Calu3 (cell line): Measurements from ENCODE around the gene SUMO2. TPM values are rescaled to one million over a fixed set of nuclear protein-coding genes. Genes with fewer than 3 reads are reported as not detected.
A peak's percentile ranks its signal among the peaks of the same experiment; 100 is the strongest.

Experiments used
- BruUV-seq: library from RNA; stranded (reverse); fragments of 400-500 nt; replicated peaks from 2 replicates; lab custom pipeline; 2021; lab: Mats Ljungman, UMichigan
- CTCF ChIA-PET: fragments of 300-600 bp; sonication (Branson Sonifier 250); formaldehyde crosslinking; loops from one replicate; lab custom pipeline; 2022; ENCODE audit warnings: antibody characterized with exemption; lab: Charles Lee
- DNase-seq: peaks from one replicate; pipeline ENCODE4 v3.0.0; 2022
- H3K27ac Mint-ChIP-seq: one replicate; pipeline ENCODE4 v1.8.0; 2022; ENCODE audit warnings: mixed read lengths; ENCODE audit not compliant: unreplicated experiment
- H3K27me3 Mint-ChIP-seq: one replicate; pipeline ENCODE4 v1.8.0; 2022; ENCODE audit warnings: mixed read lengths; ENCODE audit not compliant: unreplicated experiment
- H3K36me3 Mint-ChIP-seq: one replicate; pipeline ENCODE4 v1.8.0; 2022; ENCODE audit warnings: mild to moderate bottlenecking, moderate library complexity, mixed read lengths; ENCODE audit not compliant: insufficient read depth, unreplicated experiment
- H3K4me1 Mint-ChIP-seq: one replicate; pipeline ENCODE4 v1.8.0; 2022; ENCODE audit warnings: mild to moderate bottlenecking, low read depth, mixed read lengths; ENCODE audit not compliant: unreplicated experiment
- H3K4me3 Mint-ChIP-seq: one replicate; pipeline ENCODE4 v1.8.0; 2022; ENCODE audit warnings: mild to moderate bottlenecking, low read depth, moderate library complexity, mixed read lengths; ENCODE audit not compliant: unreplicated experiment
- H3K9me3 Mint-ChIP-seq: one replicate; pipeline ENCODE4 v1.8.0; 2022; ENCODE audit warnings: low read depth, mixed read lengths; ENCODE audit not compliant: unreplicated experiment
- intact Hi-C: fragments of 100-400 bp; cut with micrococcal nuclease; formaldehyde crosslinking; loops from one replicate; pipeline ENCODE4 v1.10.0; 2022; ENCODE audit not compliant: unreplicated experiment
- total RNA-seq: library from RNA; stranded (reverse); gene quantifications from 2 replicates; pipeline ENCODE4 v1.2.3, GENCODE V29; 2022
- TF ChIP-seq, protein P1 (sequence below): fragments of 200-600 bp; IDR thresholded peaks from one replicate; pipeline ENCODE4 v1.8.0; 2022; ENCODE audit warnings: antibody characterized with exemption; ENCODE audit not compliant: unreplicated experiment

Gene SUMO2
- total RNA-seq, 1 experiment from 2014 or later = 429 TPM

DNA sequence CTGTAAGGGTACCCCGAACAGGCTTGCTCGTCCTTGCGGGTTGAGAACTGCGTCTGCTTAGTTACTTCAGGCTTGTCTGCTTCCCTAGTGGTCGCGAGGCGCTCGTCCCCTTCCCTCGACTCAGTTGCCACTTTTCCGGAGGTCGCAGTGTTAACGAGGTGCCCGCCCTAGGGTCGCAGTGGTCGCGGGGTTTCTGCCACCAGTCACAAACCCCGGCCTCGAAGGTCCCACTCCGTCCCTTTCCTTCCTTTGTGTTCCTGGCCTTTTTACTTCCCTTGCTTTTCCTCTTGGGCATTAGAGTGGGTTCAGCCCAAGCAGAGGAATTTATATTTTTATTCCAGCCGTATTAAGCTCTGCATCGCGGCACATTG lies 23.0 kb upstream of the SUMO2 start:
- Mint-ChIP-seq H3K27me3 (no peaks in the 10 kb centered on the region), H3K4me3 (peak overlapping the region; percentile 89), H3K4me1 (peaks cover 7% of the 10 kb centered on the region), H3K9me3 (no peaks in the 10 kb centered on the region), H3K36me3 (peaks cover 60% of the 10 kb centered on the region), H3K27ac (peak overlapping the region; percentile 99)
- TF ChIP-seq, protein P1, sequence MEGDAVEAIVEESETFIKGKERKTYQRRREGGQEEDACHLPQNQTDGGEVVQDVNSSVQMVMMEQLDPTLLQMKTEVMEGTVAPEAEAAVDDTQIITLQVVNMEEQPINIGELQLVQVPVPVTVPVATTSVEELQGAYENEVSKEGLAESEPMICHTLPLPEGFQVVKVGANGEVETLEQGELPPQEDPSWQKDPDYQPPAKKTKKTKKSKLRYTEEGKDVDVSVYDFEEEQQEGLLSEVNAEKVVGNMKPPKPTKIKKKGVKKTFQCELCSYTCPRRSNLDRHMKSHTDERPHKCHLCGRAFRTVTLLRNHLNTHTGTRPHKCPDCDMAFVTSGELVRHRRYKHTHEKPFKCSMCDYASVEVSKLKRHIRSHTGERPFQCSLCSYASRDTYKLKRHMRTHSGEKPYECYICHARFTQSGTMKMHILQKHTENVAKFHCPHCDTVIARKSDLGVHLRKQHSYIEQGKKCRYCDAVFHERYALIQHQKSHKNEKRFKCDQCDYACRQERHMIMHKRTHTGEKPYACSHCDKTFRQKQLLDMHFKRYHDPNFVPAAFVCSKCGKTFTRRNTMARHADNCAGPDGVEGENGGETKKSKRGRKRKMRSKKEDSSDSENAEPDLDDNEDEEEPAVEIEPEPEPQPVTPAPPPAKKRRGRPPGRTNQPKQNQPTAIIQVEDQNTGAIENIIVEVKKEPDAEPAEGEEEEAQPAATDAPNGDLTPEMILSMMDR = no peak
- no peak for DNase-seq
- CTCF ChIA-PET = interaction anchor here (0.6 to 1.1 kb wide), 5 partner anchors 34 to 110 kb away, joined by 3 to 5 read pairs (median 4); no protein-coding TSS in a partner anchor
- intact Hi-C loops = no loop called here
- BruUV-seq = TSS peak; percentile 79

DNA sequence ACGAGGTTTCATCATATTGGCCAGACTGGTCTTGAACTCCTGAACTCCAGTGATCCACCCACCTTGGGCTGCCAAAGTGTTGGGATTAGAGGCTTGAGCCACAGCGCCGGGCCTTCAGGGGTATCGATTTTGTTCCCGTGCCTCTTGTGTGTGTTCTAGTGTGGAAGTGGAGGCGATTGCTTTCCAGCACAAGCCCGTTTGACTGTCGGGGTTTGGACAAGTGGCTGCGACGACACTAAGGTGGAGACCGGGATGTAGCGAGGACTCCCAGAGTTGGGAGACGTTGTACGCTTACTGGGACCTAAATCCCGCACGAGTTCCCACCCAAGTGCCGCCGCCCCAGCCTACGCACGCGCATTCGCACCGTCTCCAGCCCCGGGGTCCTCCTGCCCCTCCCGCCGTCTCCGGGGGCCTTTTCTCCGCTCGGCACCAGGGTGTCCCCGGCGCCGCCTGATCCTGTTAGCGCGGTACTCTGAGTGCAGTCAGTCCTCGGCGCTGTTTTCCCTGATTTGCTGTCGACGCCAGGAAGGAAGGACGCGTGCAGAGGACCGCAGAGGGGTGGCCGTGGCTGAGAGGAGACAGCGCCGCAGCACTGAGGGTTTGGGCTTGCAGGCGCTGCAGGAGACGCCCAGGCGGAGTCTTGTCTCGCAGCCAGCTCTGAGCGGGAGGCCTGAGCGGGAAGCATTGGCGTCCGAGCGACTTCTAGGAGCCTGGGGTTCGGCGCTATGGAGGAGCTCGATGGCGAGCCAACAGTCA lies 22.5 kb upstream of the SUMO2 start, which contains the start of gene NUP85:
Gene NUP85, plus strand, starts transcription at position 643 of the 756 bp plus-strand sequence. Its CDS starts 83 bp downstream, at position 726.
- Mint-ChIP-seq H3K36me3 (peaks cover 54% of the 10 kb centered on the region), H3K4me3 (peak within 1 kb of the TSS; percentile 89), H3K9me3 (no peaks in the 10 kb centered on the region), H3K27me3 (no peaks in the 10 kb centered on the region), H3K4me1 (peaks cover 7% of the 10 kb centered on the region), H3K27ac (peak within 1 kb of the TSS; percentile 99)
- CTCF ChIA-PET = interaction anchor here (0.6 to 1.1 kb wide), 6 partner anchors 33 to 181 kb away, joined by 3 to 5 read pairs (median 4); no protein-coding TSS in a partner anchor
- DNase-seq = peak; percentile 96
- BruUV-seq = no TSS peak
- TF ChIP-seq, protein P1 = no peak
- intact Hi-C loops = no loop called here

DNA sequence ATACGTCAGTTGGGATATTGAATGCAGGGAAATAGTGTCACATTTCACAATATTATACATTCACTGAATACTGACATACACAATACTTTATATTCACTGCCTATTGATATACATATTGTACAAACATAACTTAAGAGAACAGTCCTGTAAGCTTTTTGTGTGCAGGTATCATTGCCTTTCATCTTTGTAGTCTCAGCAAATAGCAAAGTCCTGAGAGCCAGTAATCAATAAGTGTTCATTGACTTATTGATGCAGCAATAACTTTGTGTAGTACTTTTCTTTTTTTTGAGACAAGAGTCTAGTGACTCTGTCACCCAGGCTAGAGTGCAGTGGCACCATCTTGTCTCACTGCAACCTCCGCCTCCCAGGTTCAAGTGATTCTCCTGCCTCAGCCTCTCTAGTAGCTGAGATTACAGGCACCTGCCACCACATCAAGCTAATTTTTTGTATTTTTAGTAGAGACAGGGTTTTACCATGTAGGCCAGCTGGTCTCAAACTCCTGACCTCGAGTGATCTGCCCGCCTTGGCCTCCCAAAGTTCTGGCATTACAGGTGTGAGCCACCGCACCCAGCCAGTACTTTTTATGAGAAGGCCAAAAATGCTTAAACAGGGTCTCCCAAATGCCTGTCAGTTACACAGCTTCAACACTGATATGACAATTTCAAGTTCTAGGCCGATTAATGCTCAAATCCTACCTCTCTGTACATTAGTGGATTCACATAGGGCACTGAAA lies 17.3 kb upstream of the SUMO2 start:
- Mint-ChIP-seq H3K36me3 (peaks cover 14% of the 10 kb centered on the region), H3K4me3 (no peak overlapping the region), H3K4me1 (peaks cover 7% of the 10 kb centered on the region), H3K27ac (no peak overlapping the region), H3K27me3 (no peaks in the 10 kb centered on the region), H3K9me3 (no peaks in the 10 kb centered on the region)
- CTCF ChIA-PET = interaction anchor here (0.7 to 0.8 kb wide), 2 partner anchors 68 to 86 kb away, joined by 3 to 4 read pairs; partner anchors contain the start of gene NT5C
- no peak for DNase-seq
- BruUV-seq = no TSS peak
- TF ChIP-seq, protein P1 = no peak
- intact Hi-C loops = no loop called here

DNA sequence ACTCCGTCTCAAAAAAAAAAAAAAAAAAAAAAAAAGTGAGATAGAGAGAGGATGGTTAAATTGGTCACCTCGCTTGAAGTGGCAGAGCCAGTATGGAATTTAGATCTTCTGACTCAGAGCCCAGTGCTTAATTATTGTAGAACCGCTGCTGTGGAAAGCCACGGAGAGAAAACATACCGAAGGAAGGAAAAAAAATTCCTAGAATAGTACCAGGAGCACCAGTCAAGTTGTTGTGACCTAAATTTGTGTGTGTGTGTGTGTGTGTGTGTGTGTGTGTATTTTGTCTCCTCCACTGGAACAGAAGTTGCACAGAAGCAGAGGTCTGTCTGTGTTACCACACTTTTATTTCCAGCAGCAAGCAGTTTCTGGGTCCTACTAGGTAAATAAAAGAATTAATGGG lies 12.1 kb upstream of the SUMO2 start:
- CTCF ChIA-PET = no interaction called here
- no peaks in the 10 kb centered on the region for H3K27me3 Mint-ChIP-seq
- no peak overlapping the region for H3K4me3 Mint-ChIP-seq
- H3K9me3 Mint-ChIP-seq = no peaks in the 10 kb centered on the region
- H3K36me3 Mint-ChIP-seq = peaks cover 5% of the 10 kb centered on the region
- intact Hi-C loops = no loop called here
- BruUV-seq = no TSS peak
- TF ChIP-seq, protein P1 = no peak
- DNase-seq = no peak
- H3K27ac Mint-ChIP-seq = no peak overlapping the region
- H3K4me1 Mint-ChIP-seq = no peaks in the 10 kb centered on the region
